ENCODE data around the gene IGF1R. TPM values are rescaled to one million over a fixed set of nuclear protein-coding genes. Genes with fewer than 3 reads are reported as not detected.

Gene IGF1R
- total and polyA plus RNA-seq, 4 donors = 5.9 to 154 (median 27.6) TPM

DNA sequence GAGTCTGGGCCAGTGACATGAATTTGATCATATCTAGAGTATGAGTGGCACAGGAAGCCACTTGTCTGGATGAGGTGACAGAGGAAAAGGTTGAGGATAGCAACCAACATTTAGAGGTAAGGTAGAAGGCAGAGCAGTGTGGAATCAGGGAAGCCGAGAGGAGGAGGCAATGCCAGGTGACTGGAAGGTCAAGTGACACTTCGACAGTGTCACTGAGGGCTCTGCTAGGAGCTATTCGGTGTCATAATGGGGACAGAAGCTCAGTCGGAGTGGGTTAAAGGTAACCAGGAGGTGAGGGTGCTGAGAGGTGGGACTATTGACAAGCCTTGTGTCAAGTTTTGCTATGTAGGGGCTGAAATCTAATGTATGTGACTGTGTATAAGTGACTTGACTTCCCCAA, 56.7 kb downstream of the IGF1R start:
- Histone ChIP-seq H3K4me1 (ENCODE audit: control insufficient read depth in 5 of 5, insufficient read depth in 5 of 5, low read length in 5 of 5) (peaks cover 0 to 29% (median 20%) of the 10 kb centered on the region in 5 donors), H3K9ac (ENCODE audit: insufficient read depth in 1 of 2, low read length in 2 of 2) (no peak overlapping the region), H3K27me3 (ENCODE audit: control insufficient read depth in 3 of 3, insufficient read depth in 3 of 3, low read length in 2 of 3) (no peaks in the 10 kb centered on the region), H3K4me3 (no peak overlapping the region), H3K36me3 (ENCODE audit: control insufficient read depth in 4 of 4, insufficient read depth in 4 of 4, low read length in 4 of 4) (peaks cover 0 to 11% (median 9%) of the 10 kb centered on the region in 4 donors), H3K9me3 (ENCODE audit: control insufficient read depth in 4 of 4, insufficient read depth in 3 of 4, low read length in 3 of 4) (peaks cover 0 to 2% (median 0%) of the 10 kb centered on the region in 4 donors), H3K27ac (ENCODE audit: low read depth in 1 of 2, low read length in 1 of 2) (no peak overlapping the region)
- DNase-seq (no peak), ATAC-seq (ENCODE audit: insufficient read depth, low FRiP score) (no peak)
- TF ChIP-seq, protein P1, sequence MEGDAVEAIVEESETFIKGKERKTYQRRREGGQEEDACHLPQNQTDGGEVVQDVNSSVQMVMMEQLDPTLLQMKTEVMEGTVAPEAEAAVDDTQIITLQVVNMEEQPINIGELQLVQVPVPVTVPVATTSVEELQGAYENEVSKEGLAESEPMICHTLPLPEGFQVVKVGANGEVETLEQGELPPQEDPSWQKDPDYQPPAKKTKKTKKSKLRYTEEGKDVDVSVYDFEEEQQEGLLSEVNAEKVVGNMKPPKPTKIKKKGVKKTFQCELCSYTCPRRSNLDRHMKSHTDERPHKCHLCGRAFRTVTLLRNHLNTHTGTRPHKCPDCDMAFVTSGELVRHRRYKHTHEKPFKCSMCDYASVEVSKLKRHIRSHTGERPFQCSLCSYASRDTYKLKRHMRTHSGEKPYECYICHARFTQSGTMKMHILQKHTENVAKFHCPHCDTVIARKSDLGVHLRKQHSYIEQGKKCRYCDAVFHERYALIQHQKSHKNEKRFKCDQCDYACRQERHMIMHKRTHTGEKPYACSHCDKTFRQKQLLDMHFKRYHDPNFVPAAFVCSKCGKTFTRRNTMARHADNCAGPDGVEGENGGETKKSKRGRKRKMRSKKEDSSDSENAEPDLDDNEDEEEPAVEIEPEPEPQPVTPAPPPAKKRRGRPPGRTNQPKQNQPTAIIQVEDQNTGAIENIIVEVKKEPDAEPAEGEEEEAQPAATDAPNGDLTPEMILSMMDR (IDR thresholded peaks at IDR 0.05; ENCODE audit: control extremely low read depth, extremely low read depth) = no peak
- 88 to 92% methylated on average over 4 of the region's 4 CpGs for WGBS, 2 donors

- ATAC-seq (ENCODE audit: insufficient read depth, low FRiP score) (no peak), DNase-seq (peak in 2 of 3 donors; percentile 22 to 46)
- Histone ChIP-seq H3K4me1 (ENCODE audit: control insufficient read depth in 5 of 5, insufficient read depth in 5 of 5, low read length in 5 of 5) (peaks cover 0 to 27% (median 20%) of the 10 kb centered on the region in 5 donors), H3K9me3 (ENCODE audit: control insufficient read depth in 4 of 4, insufficient read depth in 3 of 4, low read length in 3 of 4) (peaks cover 0 to 2% (median under 1%) of the 10 kb centered on the region in 4 donors), H3K36me3 (ENCODE audit: control insufficient read depth in 4 of 4, insufficient read depth in 4 of 4, low read length in 4 of 4) (peaks cover 0 to 15% (median 12%) of the 10 kb centered on the region in 4 donors), H3K27ac (ENCODE audit: low read depth in 1 of 2, low read length in 1 of 2) (no peak overlapping the region), H3K4me3 (no peak overlapping the region), H3K9ac (ENCODE audit: insufficient read depth in 1 of 2, low read length in 2 of 2) (no peak overlapping the region), H3K27me3 (ENCODE audit: control insufficient read depth in 3 of 3, insufficient read depth in 3 of 3, low read length in 2 of 3) (no peaks in the 10 kb centered on the region)
- 73 to 78% methylated on average over 1 of the region's 1 CpG for WGBS, 2 donors
- TF ChIP-seq, protein P1 (IDR thresholded peaks at IDR 0.05; ENCODE audit: control extremely low read depth, extremely low read depth) = no peak
These were observed 58.0 kb downstream of the IGF1R start for GRCh38 chr15:98706387-98706786.

DNA sequence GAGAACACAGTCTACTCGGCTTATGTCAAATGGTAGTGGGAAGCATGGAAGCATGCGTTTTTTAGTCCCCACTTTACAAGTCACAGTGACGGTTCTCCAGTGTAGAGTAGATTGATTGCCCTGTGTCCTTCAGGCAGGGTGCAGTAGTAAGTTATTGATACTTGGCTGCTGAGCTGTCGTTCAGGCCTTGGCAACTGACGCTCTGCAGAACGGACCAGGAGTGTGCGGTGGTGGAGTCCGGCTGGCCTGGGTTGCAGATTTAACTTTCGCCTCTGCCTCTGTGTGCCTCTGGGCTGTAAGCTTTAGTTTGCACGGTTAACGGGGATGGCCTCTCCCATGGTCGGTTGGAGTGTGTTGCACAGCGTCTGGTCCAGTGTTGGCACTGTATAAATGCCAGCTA, 58.6 kb downstream of the IGF1R start:
- no peak overlapping the region for H3K4me3 ChIP-seq
- H3K9me3 ChIP-seq (ENCODE audit: control insufficient read depth in 4 of 4, insufficient read depth in 3 of 4, low read length in 3 of 4) = peaks cover 0 to 4% (median 1%) of the 10 kb centered on the region in 4 donors
- no peak overlapping the region for H3K27ac ChIP-seq (ENCODE audit: low read depth in 1 of 2, low read length in 1 of 2)
- TF ChIP-seq, protein P1 (IDR thresholded peaks at IDR 0.05; ENCODE audit: control extremely low read depth, extremely low read depth) = no peak
- ATAC-seq (ENCODE audit: insufficient read depth, low FRiP score) = no peak
- H3K4me1 ChIP-seq (ENCODE audit: control insufficient read depth in 5 of 5, insufficient read depth in 5 of 5, low read length in 5 of 5) = peaks cover 0 to 27% (median 20%) of the 10 kb centered on the region in 5 donors
- no peak overlapping the region for H3K9ac ChIP-seq (ENCODE audit: insufficient read depth in 1 of 2, low read length in 2 of 2)
- peaks cover 0 to 21% (median 14%) of the 10 kb centered on the region in 4 donors for H3K36me3 ChIP-seq (ENCODE audit: control insufficient read depth in 4 of 4, insufficient read depth in 4 of 4, low read length in 4 of 4)
- DNase-seq = no peak
- H3K27me3 ChIP-seq (ENCODE audit: control insufficient read depth in 3 of 3, insufficient read depth in 3 of 3, low read length in 2 of 3) = no peaks in the 10 kb centered on the region
- WGBS, 2 donors = 90 to 95% methylated on average over 13 of the region's 13 CpGs

All from lung (tissue), 12 donors.